Left lung (tissue), 10 donors: ENCODE data around the gene BCAS3. TPM values are rescaled to one million over a fixed set of nuclear protein-coding genes. Genes with fewer than 3 reads are reported as not detected.

Source experiments
- ATAC-seq: fragments of 200-7000 bp; cut with Tn5 transposase; one replicate; pipeline ENCODE4 v1.9.1; 2020; ENCODE audit warnings: moderate library complexity
- DNase-seq, 4 donors: peaks; one replicate each; pipeline ENCODE4 v3.0.0-alpha.2; 2013 to 2020
- H3K27ac ChIP-seq, 2 donors: fragments of 200-600 bp; sonication (generic) in 1 of 2; one replicate each; pipeline versions ENCODE4 v1.5.0 to v1.8.0; 2020 to 2021
- H3K27me3 ChIP-seq, 2 donors: fragments of 200-600 bp; sonication (generic) in 1 of 2; one replicate each; pipeline versions ENCODE4 v1.5.0 to v1.8.0; 2020 to 2021
- H3K36me3 ChIP-seq, 2 donors: fragments of 200-600 bp; sonication (generic) in 1 of 2; one replicate each; pipeline versions ENCODE4 v1.5.0 to v1.8.0; 2020 to 2021
- H3K4me1 ChIP-seq, 2 donors: fragments of 200-600 bp; one replicate each; pipeline ENCODE4 v1.8.0; 2021
- H3K4me3 ChIP-seq, 2 donors: fragments of 200-600 bp; sonication (generic) in 1 of 2; one replicate each; pipeline versions ENCODE4 v1.5.0 to v1.8.0; 2020 to 2021; ENCODE audit warnings: mild to moderate bottlenecking in 1 of 2
- H3K9me3 ChIP-seq, 2 donors: fragments of 200-600 bp; sonication (generic) in 1 of 2; one replicate each; pipeline versions ENCODE4 v1.5.0 to v1.8.0; 2020 to 2021
- intact Hi-C, 2 donors: fragments of 100-400 bp; cut with DNase I; formaldehyde crosslinking; loops; one replicate each; pipeline versions ENCODE4 v1.11.2 to v1.14.2; 2022
- polyA plus RNA-seq, 6 donors: library from polyadenylated mRNA; unstranded; fragments of 120-200 nt; gene quantifications; one replicate each; pipeline ENCODE4 v1.2.1, GENCODE V29; 2013; ENCODE audit not compliant: insufficient read length in 6 of 6
- total RNA-seq, 2 donors: library from RNA; stranded (reverse); fragmentation: NEBNext Ultra II Directional; extraction: Animal tissue kit (Norgen Biotek cat#: 25700); gene quantifications; one replicate each; pipeline ENCODE4 v1.2.1, GENCODE V29; 2021
- TF ChIP-seq, protein P1 (sequence below), 2 donors: fragments of 200-600 bp; sonication (generic) in 1 of 2; IDR thresholded peaks; one replicate each; pipeline versions ENCODE4 v1.5.0 to v1.8.0; 2021; ENCODE audit warnings: antibody characterized with exemption in 2 of 2
- donor health status: DM: no; HTN: yes; CAD: no.
- donor health status: DM: no; HTN: no; CAD: no.

Gene BCAS3
- total and polyA plus RNA-seq, 8 donors: 21.2 to 29.6 (median 28.0) TPM

DNA sequence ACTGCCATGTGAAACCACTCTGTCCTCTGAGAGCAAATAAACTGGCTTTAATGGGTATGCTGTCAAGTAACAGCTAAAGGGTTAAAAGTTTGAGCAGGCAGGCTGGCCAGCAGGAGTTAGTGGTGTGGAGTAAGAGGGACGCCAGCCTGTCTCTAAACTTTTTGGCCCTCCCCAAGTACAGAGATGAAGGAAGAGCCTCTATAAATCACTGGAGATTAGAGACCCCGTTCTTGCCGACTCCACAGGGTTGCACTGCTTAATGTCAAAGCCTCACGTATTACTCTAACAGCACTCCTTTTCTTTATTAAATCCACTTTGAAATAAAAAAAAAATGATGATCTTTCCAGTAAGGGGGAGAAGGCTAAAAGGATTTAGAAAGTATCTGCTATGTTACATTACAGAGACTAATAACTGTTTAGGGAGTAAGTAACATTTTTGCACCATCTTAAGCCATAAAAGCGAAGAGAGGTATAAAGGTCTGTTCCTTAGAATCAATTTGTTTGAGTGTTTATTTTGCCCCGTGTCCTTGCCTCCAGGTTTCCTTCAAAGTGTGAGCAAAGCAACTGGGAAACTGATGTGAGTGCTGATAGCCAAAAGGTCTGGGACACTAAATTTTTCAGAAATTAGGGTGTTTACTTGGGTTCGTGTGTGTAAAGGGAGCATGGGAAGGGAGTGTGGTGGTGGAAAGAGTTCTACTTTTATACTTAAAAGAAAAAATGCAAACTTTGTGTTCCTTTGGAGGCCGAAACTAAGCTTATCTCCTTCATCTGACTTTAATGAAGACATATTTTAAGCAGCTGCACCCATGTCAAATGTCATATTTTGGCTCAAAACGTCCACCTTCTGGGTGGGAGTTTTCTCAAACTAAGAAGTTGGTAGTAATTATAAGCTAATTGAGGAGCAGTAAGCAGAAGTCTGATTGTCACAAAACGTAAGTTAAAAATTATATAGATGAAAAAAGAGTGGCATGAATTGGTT lies 612.0 kb downstream of the BCAS3 start:
- DNase-seq (no peak), ATAC-seq (no peak)
- peaks cover 0 to 15% of the 10 kb centered on the region in 2 donors for H3K4me1 ChIP-seq

DNA sequence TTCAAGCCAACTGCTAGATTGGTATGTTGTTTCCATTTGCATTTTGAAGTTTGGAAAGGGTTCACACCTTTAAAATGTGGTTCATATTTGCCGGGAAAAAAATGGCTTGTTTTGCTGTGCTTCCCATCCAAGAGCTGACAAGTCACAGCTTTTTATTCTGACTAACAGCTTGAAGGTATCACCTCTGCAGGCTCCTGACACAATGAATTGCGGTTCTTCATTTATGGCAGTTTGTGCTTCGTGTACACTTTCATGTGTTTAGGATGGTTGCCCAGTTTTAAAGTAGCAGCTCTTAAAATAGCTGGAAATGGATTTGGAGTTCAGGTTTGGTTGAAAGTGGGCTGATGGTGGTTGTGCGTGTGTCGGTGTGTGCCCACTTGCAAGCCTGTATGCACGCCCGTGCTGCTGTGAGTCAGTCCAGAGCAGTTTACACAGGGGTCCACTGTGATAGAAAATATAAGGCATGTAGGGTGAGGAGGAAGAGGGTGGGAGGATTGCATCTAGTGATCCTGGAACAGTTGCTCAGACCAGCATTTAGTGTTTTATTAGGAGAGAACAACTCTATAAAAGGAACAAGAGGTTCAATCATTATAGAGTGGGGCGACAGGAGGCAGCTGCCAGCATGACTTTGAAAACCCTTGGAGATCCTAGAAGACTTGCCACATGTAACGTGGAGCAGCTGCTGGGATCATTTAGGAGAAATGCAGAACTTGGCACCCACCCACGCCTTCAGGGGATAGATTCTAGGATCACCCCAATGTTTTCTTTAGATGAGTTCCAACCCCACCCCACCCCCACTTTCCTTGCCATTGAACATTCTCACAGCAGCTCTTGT lies 614.0 kb downstream of the BCAS3 start:
- intact Hi-C loops: no loop called here
- ATAC-seq (peak; percentile 51), DNase-seq (peak in 2 of 4 donors; percentile 88 to 90)
- H3K9me3 ChIP-seq: no peaks in the 10 kb centered on the region
- TF ChIP-seq, protein P1, sequence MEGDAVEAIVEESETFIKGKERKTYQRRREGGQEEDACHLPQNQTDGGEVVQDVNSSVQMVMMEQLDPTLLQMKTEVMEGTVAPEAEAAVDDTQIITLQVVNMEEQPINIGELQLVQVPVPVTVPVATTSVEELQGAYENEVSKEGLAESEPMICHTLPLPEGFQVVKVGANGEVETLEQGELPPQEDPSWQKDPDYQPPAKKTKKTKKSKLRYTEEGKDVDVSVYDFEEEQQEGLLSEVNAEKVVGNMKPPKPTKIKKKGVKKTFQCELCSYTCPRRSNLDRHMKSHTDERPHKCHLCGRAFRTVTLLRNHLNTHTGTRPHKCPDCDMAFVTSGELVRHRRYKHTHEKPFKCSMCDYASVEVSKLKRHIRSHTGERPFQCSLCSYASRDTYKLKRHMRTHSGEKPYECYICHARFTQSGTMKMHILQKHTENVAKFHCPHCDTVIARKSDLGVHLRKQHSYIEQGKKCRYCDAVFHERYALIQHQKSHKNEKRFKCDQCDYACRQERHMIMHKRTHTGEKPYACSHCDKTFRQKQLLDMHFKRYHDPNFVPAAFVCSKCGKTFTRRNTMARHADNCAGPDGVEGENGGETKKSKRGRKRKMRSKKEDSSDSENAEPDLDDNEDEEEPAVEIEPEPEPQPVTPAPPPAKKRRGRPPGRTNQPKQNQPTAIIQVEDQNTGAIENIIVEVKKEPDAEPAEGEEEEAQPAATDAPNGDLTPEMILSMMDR (IDR thresholded peaks at IDR 0.05): no peak
- H3K27me3 ChIP-seq: no peaks in the 10 kb centered on the region
- H3K36me3 ChIP-seq: no peaks in the 10 kb centered on the region
- peak overlapping the region in 1 of 2 donors; percentile 29 for H3K27ac ChIP-seq
- no peak overlapping the region for H3K4me3 ChIP-seq
- H3K4me1 ChIP-seq: peaks cover 0 to 8% of the 10 kb centered on the region in 2 donors

More for the DNA sequence above, 612.0 kb downstream of the BCAS3 start:
- H3K36me3 ChIP-seq: no peaks in the 10 kb centered on the region
- no peaks in the 10 kb centered on the region for H3K27me3 ChIP-seq
- no peak overlapping the region for H3K4me3 ChIP-seq
- TF ChIP-seq, protein P1 (IDR thresholded peaks at IDR 0.05): no peak
- no peaks in the 10 kb centered on the region for H3K9me3 ChIP-seq
- peak overlapping the region in 1 of 2 donors; percentile 53 for H3K27ac ChIP-seq
- intact Hi-C loops: no loop called here

DNA sequence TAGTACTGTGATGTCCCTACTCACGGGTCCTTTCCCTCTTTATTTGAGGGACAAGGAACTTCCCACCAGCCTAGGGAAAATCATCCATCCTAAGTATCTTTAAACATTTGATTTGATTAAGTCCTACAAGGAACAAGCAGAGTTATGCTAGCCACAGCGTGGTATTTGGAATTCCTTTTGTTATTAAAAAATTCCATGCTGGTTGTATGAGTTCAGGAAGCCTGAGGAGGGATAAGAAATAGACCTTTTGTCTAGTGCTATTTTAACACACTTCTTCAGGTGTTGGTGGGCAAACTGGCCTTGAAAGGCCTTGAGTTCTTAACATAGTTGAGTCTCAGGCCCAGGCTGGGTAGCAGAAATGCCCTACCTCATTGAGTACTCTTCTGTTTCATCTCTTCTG lies 616.6 kb downstream of the BCAS3 start:
- Histone ChIP-seq H3K4me3 (no peak overlapping the region), H3K27ac (no peak overlapping the region), H3K9me3 (no peaks in the 10 kb centered on the region), H3K27me3 (no peaks in the 10 kb centered on the region), H3K4me1 (peaks cover 0 to 5% of the 10 kb centered on the region in 2 donors), H3K36me3 (no peaks in the 10 kb centered on the region)
- DNase-seq (no peak), ATAC-seq (no peak)
- intact Hi-C loops: no loop called here
- TF ChIP-seq, protein P1 (IDR thresholded peaks at IDR 0.05): no peak

DNA sequence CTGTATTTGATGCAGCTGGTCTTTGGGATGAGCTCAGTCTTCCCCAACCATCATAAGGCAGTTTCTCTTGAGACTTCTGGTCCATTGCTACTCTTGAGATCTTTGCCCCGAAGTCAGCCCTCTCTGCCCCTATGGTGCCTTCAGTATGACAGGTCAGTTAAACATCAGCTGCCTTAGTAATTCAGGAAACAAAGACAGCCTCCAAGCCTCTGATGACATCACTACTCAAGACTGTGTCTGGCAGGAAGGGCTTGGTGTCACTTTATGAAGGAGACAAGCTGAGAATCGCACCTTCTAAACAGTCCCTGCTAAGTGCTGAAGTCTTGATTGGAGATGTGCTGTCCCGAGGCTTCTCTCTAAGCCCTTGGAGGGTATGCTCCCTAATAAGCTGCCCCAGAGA lies 617.1 kb downstream of the BCAS3 start:
- DNase-seq: no peak
- Histone ChIP-seq H3K4me1 (peaks cover 0 to 5% of the 10 kb centered on the region in 2 donors), H3K36me3 (no peaks in the 10 kb centered on the region), H3K27ac (no peak overlapping the region), H3K27me3 (no peaks in the 10 kb centered on the region), H3K9me3 (no peaks in the 10 kb centered on the region), H3K4me3 (no peak overlapping the region)
- intact Hi-C loops: no loop called here
- TF ChIP-seq, protein P1 (IDR thresholded peaks at IDR 0.05): no peak
- ATAC-seq: no peak

DNA sequence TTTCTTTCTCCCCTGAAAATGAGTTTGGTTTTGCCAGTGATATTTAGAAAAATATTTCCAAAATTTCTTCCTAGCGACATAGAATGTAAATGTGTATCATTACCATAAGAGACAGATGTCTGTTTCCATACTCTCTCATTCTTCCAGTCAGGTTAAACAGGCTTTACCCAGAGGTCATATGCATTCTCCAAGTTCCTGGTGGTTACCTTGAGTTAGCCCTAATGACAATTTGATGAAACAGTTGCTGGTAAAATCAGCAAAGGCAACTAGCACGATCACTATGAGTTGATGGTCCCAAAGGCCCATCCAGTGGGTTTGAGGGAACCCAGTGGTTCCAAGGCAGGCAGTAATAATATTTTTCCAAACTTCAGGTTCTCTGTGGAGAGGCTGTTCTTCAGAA lies 618.4 kb downstream of the BCAS3 start:
- intact Hi-C loops: no loop called here
- peaks cover 0 to 4% of the 10 kb centered on the region in 2 donors for H3K4me1 ChIP-seq
- H3K27ac ChIP-seq: no peak overlapping the region
- no peak for DNase-seq
- no peak overlapping the region for H3K4me3 ChIP-seq
- H3K36me3 ChIP-seq: no peaks in the 10 kb centered on the region
- TF ChIP-seq, protein P1 (IDR thresholded peaks at IDR 0.05): no peak
- no peak for ATAC-seq
- H3K27me3 ChIP-seq: no peaks in the 10 kb centered on the region
- H3K9me3 ChIP-seq: no peaks in the 10 kb centered on the region
